ENCODE results near the gene AHI1.
"Not testable (repeated sequence)": the region's sequence is repeated elsewhere in the genome, so short reads cannot be mapped to it uniquely, and the experiment has no call there.

AHI1 gene

DNA sequence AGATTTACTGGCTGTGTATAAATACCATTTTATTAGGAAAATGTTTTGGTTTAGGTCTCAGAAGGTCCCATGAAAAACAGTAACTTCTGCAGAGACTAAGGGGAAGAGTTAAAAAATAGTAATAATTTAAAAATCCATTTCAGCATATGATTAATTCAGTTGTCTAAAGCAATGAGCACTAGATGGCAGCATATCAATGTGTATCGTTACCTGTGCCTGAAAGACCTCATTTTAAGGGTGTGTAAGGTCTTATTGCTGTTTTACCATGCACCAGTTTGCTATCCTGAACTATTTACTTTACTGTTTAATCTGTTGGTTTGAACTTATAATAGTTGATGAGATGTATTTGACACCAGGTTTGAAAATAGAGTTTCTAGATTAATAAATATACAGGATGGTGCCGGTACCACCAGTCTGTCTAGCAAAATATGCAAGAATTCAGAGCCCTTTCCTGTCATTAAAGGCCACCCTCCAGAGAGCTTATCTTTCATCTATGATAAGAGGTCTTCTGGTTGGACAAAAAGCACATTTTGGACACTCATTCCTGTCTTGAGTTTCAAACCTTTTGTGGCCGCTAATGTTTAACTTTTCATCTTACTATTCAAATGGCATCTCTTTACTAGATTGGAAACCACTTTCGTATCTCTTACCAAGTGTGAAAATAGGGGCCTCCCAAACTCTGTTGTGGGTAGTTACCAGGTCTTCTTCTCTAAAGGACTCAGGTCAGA lies 8.9 kb upstream of the AHI1 start:
- DNase-seq = no peak
- intact Hi-C loops (cut with DNase I) = loop anchor here (10.0 kb wide), 1 partner anchor 808 kb away; no protein-coding TSS in a partner anchor

- intact Hi-C loops (cut with DNase I) = loop anchor here (10.0 kb wide), 1 partner anchor 809 kb away; no protein-coding TSS in a partner anchor
- DNase-seq = no peak
These were observed 8.1 kb upstream of the AHI1 start for GRCh38 chr6:135505648-135506047.

GRCh38 chr6:135505222-135505621 lies 7.7 kb upstream of the AHI1 start:
- intact Hi-C loops (cut with DNase I) = loop anchor here (10.0 kb wide), 1 partner anchor 810 kb away; no protein-coding TSS in a partner anchor
- no peak for DNase-seq

DNA sequence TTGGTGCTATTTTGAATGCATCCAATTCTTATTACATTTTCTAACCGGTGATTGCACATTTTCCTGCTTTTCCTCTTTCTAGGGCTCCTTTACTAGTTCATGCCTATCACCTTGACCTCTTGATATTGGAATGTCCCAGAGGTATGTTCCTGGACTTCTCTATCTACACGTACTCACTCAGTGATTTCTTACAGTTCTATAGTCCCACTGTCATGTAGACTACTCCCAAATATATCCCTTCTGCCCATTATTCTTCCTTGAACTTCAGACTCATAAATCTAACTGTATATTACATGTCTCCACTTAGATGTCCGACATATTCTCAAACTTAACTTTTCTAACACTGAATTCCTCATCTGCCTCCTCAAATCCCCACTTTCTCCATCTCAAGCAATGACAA lies 7.2 kb upstream of the AHI1 start:
- intact Hi-C loops (cut with DNase I) = loop anchor here (10.0 kb wide), 1 partner anchor 810 kb away; no protein-coding TSS in a partner anchor
- no peak for DNase-seq

DNA sequence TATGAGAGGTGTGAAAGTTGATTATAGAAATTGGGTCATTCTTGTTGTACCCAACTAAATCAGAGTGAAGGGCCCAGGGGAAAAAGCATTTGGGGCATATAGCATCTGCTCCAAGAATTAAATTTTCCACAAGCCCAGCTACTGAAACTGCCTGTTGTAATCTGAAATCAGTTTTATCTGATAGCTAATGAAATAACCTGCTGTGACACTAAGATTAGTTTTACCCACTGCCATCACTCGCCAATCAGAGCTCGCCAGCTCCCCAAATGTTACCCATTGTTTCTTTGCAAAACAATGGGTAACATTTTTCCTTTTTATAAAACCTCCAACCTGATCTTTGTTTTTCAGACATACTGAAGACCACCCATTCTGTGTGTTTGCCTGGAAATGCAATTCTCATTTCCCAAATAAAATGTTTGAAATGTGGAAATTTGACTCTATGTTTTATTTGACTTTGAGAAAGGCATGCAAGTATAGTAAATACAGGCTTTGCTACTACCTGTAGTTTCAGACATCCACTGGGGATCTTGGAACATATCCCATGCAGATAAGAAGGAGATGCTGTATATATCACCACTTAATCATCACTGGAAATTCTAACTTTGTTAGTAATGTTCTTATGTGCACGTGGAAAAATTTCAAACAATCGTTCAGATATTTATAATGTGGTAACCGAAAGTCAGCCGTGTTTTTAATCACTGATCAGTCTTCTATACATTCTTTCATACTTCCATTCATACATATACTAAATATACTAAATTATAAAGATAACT lies 6.3 kb upstream of the AHI1 start:
- intact Hi-C loops (cut with DNase I) = loop anchor here (10.0 kb wide), 1 partner anchor 811 kb away; no protein-coding TSS in a partner anchor
- no peak for DNase-seq

- DNase-seq = no peak
These were observed 2.2 kb upstream of the AHI1 start for GRCh38 chr6:135499441-135500340.

DNA sequence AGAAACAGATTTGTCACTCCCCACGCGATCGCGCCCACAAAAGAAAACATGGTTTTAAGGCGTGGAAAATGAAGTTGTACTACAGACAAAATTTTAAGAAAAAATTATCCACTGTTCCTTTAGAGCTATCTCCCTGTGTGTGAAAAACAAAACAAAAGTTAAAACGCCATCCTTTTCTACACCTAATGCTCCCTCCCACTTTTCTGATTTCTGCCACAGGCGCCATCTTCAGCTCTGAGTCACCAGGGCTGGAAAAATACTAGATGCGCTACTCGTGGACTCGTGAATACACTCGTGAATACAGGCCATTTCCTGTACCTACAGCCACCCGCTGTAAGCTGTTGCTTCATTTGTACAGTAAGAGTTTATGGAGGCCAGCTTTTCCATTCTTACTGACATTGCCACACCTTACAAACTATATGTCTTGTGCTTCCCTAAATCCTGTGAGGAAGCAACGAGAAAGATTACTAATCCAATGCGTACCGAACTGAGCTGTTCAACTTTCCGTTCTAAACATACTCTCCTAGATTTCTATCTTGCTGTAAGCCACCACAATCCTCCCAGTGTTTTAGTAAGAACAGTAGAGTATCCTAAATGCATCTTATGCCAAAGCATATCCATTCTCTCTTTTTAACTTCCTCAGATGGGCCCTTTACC lies 773 bp upstream of the AHI1 start:
- intact Hi-C loops (cut with DNase I) = no loop called here

More at GRCh38 chr6:135499441-135500340, 2.2 kb upstream of the AHI1 start:
- intact Hi-C loops (cut with DNase I) = loop anchor here (10.0 kb wide), 1 partner anchor 815 kb away; no protein-coding TSS in a partner anchor

GRCh38 chr6:135496800-135497411 lies 634 bp downstream of the AHI1 start:
- DNase-seq = no peak
- intact Hi-C loops (cut with DNase I) = no loop called here

More for the DNA sequence above, 773 bp upstream of the AHI1 start:
- peak; percentile 30 to 90 (median 53) for DNase-seq

- intact Hi-C loops (cut with DNase I) = no loop called here
- no peak for DNase-seq
These were observed 4.2 kb downstream of the AHI1 start for GRCh38 chr6:135493218-135493961.

- no peak for DNase-seq
- intact Hi-C loops (cut with DNase I) = no loop called here
These were observed 7.2 kb downstream of the AHI1 start for GRCh38 chr6:135490381-135490780.

GRCh38 chr6:135488023-135488422 lies 9.5 kb downstream of the AHI1 start:
- intact Hi-C loops (cut with DNase I) = no loop called here
- DNase-seq = no peak

- intact Hi-C loops (cut with DNase I); DNase-seq: not testable (repeated sequence)
These were observed 13.6 kb downstream of the AHI1 start for GRCh38 chr6:135483903-135484302.

GRCh38 chr6:135481783-135482369 lies 15.7 kb downstream of the AHI1 start:
- no peak for DNase-seq
- intact Hi-C loops (cut with DNase I) = no loop called here

DNA sequence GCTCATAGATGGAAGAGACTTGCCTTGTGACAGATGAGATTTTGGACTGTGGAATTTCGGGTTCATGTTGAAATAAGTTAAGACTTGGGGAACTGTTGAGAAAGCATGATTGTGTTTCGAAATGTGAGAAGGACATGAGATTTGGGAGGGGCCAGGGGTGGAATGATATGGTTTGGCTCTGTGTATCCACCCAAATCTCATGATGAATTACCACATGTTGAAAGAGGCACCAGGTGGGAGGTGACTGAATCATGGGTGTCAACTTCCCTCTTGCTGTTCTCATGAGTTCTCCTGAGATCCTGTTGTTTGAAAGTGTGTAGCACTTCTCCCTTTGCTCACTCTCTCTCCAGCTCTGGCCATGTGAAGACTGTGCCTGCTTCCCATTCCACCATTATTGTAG lies 17.9 kb downstream of the AHI1 start:
- intact Hi-C loops (cut with DNase I) = no loop called here
- no peak for DNase-seq

GRCh38 chr6:135478626-135479025 lies 18.9 kb downstream of the AHI1 start:
- intact Hi-C loops (cut with DNase I) = no loop called here
- no peak for DNase-seq

- intact Hi-C loops (cut with DNase I) = no loop called here
- DNase-seq = no peak
These were observed 22.2 kb downstream of the AHI1 start for GRCh38 chr6:135475292-135475886.

- no peak for DNase-seq
- intact Hi-C loops (cut with DNase I) = no loop called here
These were observed 23.2 kb downstream of the AHI1 start for GRCh38 chr6:135474362-135474761.

DNA sequence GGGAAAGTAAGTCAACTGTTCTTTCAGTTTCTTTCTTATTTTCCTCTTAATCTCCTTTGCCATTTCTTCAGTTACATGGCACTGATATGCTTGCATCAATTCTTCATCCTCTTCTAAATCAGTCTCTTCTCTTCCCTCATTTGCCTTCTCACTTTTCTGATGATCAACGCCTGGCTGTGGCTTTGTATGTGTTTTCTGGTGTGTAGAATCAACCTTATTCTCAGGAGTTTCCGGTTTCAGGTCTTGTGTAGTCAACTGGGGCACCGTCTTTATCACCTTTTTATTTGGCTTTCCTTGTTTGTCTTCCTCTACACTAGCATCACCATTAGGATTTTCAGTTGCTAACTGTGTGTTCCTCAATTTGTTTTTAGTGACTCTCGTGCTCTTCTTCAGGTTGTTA lies 31.6 kb downstream of the AHI1 start:
- intact Hi-C loops (cut with DNase I) = no loop called here
- no peak for DNase-seq

Measured in posterior cingulate gyrus (tissue), 11 donors.